ENCODE data around the gene SPATA21.

SPATA21 gene

DNA sequence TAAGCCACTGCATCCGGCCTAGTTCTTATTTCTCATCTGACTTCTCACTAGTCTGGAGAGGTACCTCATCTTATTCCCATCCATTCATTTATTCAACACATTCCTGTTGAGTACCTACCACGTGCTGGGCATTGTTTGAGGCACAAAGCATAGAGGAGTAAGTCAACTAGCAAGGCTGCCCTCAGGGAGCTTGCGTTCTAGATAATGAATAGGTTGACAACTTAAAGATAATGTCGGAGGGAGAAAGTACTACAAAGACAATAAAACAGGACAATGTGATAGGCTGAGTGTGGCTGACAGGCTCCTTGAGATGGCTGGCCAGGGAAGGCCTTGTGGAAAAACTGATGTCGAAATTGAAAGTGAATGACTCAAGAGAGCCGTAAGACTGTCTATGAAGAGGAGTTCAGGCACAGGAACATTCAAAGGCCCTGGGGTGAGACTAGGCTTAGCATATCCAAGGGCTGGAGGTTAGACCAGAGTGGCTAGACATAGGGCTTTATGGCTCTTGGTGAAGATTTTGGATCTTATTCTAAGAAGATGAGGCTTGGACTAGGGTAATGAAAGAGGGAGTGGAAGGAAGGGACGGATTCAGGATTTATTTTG is 18.3 kb downstream of the SPATA21 start:
- no peak for DNase-seq

DNA sequence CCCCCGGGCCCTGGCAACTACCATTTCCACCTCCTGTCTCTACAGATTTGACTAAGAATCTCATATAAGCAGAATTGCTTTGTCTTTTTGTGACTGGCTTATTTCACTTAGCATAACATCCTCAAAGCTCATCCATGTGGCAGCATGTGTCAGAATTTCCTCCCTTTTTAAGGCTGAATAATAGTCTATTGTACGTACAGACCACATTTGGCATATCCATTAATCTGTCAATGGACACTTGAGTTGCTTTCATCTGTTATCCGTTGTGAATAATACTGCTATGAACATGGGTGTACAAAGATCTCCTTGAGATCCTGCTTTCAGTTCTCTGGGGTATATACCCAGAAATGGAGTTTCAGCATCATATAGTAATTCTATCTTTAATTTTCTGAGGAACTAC is 24.0 kb downstream of the SPATA21 start:
- DNase-seq, result no peak

GRCh38 chr1:16410803-16411202 is 26.4 kb downstream of the SPATA21 start:
- DNase-seq, result no peak

- DNase-seq, result no peak
Measured at GRCh38 chr1:16409536-16410152, 27.6 kb downstream of the SPATA21 start.

- DNase-seq, result no peak
Measured at GRCh38 chr1:16406868-16407267, 30.4 kb downstream of the SPATA21 start.

GRCh38 chr1:16405441-16405840 is 31.8 kb downstream of the SPATA21 start:
- DNase-seq, result no peak

DNA sequence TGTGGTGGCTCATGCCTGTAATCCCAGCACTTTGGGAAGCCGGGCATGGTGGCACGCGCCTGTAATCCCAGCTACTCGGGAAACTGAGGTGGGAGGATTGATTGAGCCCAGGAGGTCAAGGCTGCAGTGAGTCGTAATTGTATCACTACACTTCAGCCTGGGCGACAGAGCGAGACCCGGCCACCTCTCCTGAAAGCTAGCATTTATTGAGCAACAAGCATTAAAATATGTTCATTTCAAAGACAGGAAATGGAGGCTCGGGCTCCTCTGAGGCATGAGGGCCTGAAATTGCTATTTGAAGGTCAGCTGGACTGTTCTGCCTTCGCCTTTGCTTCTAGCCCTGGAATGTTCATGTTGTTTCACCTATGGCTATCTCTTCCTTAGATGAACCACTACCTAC is 34.5 kb downstream of the SPATA21 start:
- no peak for DNase-seq

DNA sequence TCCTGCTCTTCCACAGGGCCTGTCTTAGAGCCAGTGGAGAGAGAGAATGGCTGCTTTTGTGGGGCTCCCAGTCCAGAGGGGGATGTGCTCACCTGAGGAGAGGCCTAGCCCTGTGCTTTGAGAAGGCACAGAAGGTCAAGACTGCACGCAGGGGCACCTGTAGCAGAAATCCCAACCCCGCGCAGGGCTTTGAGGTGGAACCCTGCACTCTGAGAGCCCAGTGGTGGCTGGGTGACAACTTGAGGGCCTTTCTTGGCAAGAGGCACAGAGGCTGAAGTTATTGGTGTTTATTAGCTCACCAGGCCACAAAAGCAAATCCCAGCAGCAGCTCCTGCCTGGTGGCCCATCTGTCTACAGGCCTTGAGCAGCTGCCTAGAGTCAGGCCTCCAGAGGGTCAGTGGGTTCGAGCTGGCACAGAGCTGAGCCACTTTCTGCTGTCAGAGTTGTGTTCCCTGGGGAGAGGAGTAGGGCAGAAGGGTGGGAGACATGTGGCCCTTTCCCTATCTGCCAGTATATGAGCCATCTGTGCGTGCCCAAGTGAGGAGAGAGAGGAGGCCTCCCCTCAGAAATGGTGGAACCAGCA is 38.8 kb downstream of the SPATA21 start:
- no peak for DNase-seq

DNA sequence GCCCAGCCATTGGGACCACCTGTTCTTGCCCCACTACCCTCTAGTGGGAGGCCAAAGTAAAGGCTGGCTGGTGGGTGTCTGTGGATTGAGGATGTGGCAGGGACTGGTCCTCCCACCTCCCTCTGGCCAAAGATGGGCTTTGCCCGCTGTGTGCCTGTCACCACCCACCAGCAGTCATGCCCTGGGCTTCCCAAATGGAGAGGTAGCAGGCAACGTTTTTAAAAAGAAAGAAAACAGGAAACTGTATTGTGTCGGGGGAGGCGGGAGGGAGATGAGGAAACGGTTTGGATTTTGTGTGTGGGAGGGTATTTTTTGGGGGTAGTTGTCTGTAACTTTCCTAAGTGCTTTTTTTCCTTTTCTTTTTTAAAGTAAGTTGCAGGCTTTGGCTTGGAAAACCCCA is 40.1 kb downstream of the SPATA21 start:
- no peak for DNase-seq

- no peak for DNase-seq
Measured at GRCh38 chr1:16396591-16396990, 40.6 kb downstream of the SPATA21 start.

DNA sequence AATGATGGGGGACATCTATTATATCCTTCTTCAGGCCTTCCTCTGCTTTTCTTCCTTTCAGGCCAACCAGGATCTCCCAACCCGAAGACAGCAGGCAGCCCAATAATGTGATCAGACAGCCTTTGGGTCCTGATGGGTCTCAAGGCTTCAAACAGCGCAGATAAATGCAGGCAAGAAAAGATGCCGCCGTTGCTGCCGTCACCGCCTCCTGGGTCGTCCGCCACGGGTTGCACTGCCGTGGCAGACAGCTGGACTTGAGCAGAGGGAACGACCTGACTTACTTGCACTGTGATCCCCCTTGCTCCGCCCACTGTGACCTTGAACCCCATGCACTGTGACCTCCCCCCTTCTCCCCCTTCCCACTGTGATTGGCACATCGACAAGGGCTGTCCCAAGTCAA is 42.2 kb downstream of the SPATA21 start:
- DNase-seq, result no peak

DNA sequence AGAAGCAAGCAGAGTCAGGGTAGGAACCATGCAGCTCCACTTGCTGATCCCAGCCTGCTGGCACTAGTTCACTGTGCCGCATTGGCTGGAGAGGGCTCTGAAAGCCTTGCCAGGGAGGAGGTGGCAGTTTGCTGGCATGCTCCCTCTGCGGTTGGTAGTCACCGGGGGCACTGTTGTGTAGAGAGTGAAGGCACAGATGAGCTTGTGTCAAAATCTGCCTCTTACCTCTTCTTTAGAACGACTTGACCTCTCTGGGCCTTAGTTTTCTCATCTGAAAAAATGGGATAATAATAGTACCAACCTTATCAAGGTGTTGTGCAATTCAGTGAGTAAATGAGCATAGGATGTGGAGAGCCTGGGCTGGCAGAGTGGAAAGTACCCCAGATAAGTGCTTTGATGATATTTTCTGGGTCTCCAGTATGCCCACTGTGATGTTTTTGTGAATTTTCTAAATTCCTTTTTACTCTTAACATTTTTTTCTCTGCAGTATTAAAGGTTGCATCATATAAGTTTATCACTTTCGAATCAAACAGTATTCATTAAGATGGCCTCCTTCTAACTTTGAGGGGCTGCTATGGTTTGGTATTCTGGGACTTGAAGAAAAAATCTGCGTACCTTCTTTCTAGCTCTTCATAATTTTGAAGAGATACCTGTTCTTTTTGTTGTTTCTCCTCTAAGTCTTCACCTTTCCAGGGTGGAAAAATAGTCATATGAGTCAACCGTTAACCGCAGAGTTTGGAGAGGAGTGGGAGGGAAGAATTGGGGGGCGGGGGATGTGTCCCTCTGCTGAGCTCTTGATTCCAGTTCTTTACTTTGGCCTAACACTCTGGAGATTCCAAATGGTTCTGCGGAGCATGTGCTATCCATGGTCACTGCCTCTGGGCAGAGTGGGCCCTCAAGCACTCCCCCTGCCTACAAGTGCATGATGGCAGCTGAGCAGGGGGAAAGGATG is 43.4 kb downstream of the SPATA21 start:
- DNase-seq, result no peak

GRCh38 chr1:16392740-16393569 is 44.3 kb downstream of the SPATA21 start:
- DNase-seq, result no peak

DNA sequence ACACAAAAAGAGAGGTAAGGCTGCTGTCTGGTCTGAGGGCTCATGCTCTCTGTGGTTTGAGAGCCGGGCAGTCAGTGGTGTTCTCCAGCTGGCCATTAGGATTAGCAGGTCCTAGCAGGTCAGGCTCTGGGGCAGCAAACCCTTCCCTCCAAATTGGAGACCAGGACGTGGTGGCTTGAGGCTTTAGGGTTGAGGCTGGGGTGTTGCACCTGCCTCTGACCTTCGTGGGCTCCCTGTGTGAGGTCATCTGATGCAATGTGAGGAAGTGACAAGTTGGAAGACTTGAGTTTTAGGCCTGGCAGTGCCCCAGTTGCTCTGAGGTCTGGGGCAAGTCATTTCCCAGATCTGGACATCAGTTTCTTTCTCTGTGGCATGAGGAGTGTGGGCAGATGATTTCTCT is 45.8 kb downstream of the SPATA21 start:
- no peak for DNase-seq

GRCh38 chr1:16387201-16388188 is 49.7 kb downstream of the SPATA21 start:
- no peak for DNase-seq

DNA sequence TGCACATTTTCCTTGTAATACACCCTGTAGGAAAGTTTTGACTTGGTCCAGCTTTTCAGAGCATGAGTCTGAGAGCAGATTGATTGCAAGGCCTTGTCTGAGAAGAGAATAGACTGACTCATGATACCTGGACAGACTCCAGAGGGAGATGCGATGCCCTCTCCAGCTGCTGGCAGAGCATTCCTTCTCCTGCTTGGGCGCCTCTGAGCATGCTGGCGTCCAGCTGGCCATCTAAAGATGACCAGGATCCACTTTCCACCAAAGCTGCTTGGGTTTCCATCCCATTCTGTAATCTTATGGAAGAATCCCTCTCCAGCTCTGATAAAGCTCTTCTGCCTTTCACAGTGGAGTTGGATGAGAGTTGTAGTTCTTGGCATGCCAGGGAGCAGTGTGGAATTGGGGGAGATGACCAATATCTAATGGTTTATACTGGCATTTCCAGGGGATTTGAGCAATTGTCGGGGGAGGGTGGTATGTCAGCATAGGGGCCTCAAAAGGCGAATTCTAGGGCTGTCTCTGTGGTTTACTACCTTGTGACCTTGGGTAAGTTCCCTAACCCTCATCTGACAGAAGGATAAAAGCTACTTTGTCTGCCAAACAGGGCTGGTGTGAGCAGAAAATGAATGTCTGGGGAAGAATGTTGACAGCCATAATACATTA is 50.6 kb downstream of the SPATA21 start:
- no peak for DNase-seq

DNA sequence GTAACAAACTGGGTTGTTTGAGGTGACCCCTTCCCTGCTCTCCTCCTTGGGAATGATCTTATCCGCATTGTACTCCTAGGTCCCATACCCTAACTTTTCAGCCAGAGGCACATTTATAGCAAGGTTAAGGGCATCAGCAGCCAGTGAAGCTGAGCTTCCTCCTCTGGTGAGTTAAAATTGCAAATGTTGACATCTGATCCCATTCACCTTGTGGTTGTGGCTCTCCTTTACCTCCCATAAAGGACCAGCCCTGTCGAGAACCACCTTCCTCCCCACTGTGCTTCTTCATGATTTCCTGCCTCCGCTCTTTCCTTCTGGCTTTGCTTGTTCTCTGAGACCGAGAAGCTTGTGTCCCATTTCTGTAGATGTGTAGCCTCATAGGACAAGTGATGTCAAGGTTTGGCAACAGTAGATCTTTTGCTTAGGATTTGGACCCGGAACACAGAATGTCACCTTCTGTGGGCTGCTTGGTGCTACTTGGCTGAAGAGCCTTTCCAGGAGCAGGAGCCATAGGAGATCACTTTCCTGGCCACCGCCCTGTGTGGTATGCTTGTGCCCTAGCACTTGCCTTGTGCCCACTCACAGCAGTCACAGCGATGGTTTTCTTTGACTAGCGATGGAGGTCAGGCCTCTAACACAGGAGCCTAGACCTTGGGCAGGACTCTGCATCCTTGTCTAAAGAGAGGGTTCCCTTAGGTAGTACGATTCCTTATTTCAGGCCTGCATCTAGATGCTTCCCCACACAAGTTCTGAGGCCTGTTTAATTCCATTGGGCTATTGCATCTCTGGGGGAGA is 51.4 kb downstream of the SPATA21 start:
- DNase-seq, result no peak

DNA sequence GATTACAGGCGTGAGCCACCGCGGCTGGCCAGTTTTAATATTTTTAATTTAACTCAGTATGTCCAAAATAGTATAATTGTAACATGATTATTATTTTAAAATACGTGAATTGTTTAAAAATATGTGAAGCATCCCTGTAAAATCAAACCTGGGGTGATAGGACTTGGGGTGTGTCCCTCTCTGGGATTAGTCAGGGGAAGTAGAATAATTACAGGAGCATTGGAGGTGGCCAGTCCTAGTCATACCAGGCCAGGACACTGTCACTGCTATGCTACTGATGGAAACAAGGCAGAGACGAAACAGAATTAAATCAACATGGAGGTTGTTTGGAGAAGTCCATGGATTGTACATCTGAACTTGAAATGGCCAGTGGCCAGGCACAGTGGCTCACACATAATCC is 53.3 kb downstream of the SPATA21 start:
- DNase-seq, result no peak

DNA sequence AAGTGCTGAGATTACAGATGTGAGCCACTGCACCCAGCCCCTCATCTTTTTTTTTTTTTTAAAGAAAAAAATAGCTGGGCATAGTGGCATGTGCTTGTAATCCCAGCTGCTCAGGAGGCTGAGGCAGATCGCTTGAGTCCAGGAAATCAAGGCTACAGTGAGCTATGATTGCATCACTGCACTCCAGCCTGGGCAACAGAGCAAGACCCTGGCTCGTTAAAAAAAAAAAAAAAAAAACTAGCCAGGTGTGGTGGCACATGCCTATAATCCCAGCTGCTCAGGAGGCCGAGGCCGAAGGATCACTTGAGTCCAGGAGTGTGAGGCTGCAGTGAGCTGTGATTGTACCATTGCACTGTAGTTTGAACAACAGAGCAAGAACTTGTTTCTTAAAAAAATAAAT is 56.4 kb downstream of the SPATA21 start:
- no peak for DNase-seq

GRCh38 chr1:16378443-16378842 is 58.8 kb downstream of the SPATA21 start:
- no peak for DNase-seq

All from NCI-H1436 treated with DMSO at 0.1 percent for 48 hours (cell line).